Epithelial cell of esophagus (primary cell): ENCODE data around the gene CAMK1.

ENCODE experiments used
- DNase-seq: peaks from one replicate; pipeline ENCODE4 v3.0.0; 2010; ENCODE audit warnings: low read depth
- H3K4me3 ChIP-seq: 2 replicates; pipeline ENCODE4 v1.5.1; 2011; ENCODE audit warnings: mild to moderate bottlenecking, low read length, control low read depth
- TF ChIP-seq, protein P1 (sequence below): IDR thresholded peaks from 2 replicates; pipeline ENCODE4 v1.5.1; 2011; ENCODE audit warnings: low read depth, mild to moderate bottlenecking, low read length, control low read depth, inconsistent platforms; ENCODE audit not compliant: insufficient read depth; ENCODE audit errors: missing control alignments

Gene CAMK1

DNA sequence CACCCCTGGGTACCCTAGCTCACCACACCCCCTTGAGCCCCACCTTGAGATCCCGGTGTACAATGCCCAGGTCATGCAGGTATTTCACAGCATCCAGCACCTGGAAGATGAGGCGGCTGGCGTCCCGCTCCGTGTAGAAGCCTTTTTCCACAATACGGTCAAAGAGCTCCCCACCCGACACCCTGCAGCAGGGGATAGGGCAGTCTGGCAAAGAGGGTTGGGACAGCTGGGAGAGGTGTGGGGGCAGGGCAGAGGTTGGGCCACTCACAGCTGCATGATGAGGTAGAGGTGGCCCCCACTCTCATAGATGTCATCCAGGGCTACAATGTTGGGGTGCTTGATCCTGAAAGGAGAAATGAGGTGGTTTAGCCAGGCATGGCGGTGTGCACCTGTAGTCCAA, 6.9 kb downstream of the CAMK1 start:
- TF ChIP-seq, protein P1, sequence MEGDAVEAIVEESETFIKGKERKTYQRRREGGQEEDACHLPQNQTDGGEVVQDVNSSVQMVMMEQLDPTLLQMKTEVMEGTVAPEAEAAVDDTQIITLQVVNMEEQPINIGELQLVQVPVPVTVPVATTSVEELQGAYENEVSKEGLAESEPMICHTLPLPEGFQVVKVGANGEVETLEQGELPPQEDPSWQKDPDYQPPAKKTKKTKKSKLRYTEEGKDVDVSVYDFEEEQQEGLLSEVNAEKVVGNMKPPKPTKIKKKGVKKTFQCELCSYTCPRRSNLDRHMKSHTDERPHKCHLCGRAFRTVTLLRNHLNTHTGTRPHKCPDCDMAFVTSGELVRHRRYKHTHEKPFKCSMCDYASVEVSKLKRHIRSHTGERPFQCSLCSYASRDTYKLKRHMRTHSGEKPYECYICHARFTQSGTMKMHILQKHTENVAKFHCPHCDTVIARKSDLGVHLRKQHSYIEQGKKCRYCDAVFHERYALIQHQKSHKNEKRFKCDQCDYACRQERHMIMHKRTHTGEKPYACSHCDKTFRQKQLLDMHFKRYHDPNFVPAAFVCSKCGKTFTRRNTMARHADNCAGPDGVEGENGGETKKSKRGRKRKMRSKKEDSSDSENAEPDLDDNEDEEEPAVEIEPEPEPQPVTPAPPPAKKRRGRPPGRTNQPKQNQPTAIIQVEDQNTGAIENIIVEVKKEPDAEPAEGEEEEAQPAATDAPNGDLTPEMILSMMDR = no peak
- DNase-seq = no peak
- H3K4me3 ChIP-seq = no peak overlapping the region

DNA sequence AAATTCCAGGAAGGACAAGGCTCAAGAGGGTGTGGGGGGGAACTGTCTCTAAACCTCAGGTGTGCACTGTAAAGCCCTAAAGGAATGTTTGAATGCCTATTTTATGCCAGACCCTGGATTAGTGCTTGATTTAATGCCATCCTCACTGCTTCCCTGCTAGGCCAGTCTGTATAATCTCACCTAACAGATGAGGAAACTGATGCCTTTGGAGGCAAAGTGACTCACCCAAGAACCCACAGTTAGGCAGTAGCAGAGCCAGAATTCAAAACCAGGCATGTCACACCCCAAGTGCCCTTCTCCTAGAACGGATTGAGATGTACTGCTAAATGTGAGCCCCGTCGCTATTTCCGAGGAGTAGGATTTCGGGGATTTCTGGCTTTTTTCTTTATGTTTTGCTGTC, 7.8 kb downstream of the CAMK1 start:
- no peak overlapping the region for H3K4me3 ChIP-seq
- DNase-seq = no peak
- TF ChIP-seq, protein P1 = no peak

DNA sequence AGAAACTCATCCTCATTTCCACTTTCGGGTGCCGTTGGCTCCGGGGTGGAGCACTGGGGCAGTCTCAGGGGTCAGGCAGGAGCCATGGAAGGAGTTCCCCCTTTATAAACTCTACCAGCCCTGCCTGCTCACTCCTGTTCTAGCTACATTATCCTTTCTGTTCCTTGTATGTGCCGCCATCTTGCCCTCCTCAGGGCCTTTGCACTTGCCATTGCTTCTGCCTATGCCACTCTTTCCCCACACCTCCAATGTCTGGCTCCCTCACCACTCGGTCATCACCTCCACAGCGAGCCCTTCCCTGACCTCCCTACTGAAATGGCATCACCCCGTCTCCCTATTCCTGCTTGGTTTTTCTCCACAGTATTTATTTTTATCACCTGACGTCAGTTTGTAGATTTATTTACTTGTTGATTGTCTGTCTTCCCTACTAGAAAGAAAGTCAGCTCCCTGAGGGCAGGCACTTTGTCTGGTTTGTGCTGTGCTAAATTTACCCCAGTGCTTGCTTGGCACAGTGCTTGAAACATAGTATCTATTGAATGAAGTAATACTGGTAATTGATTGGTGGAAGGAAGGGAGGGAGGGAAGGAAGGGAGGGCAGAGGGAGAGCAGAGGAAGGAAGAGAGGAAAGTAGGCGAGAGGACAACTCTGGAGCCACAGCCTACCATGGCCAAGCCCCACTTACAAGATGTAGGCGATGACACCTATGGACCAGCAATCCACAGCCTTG, 8.8 kb downstream of the CAMK1 start:
- DNase-seq = no peak
- TF ChIP-seq, protein P1 = no peak
- no peak overlapping the region for H3K4me3 ChIP-seq

DNA sequence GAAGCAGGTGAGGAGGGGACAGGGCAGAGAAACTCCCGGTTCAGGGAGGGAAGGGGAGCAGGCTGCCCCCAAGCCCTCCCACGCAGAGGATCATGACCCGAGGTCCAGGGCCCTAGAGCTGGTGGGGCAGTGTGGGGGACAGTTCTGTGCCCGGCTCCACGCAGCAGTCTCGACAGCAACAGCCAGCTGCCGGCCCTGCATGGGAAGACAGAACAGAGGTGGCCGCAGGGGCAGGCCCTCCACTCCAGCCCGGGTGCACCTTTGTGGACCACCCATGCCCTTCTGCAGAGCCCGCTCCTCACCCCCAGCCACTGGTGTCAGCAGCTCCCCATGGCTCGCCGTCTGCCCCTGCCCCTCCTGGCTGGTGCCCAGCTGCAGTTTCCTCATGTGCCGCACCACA, 12.3 kb downstream of the CAMK1 start:
- no peak overlapping the region for H3K4me3 ChIP-seq
- no peak for DNase-seq
- TF ChIP-seq, protein P1 = no peak

DNA sequence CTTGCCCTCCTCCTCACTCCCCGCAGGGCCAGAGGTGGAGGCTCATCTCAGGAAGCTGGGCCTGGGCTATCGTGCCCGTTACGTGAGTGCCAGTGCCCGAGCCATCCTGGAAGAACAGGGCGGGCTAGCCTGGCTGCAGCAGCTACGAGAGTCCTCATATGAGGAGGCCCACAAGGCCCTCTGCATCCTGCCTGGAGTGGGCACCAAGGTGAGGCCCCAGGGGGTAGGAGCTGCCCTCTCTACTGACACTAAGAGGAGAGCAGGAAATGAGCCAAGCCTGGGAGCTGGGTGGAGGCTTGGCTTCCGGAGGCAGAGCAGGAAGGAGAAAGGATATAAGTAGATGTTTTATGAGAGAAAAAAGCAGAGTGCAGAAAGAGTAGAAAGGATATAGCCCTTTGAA, 15.1 kb downstream of the CAMK1 start:
- no peak overlapping the region for H3K4me3 ChIP-seq
- TF ChIP-seq, protein P1 = no peak
- no peak for DNase-seq

DNA sequence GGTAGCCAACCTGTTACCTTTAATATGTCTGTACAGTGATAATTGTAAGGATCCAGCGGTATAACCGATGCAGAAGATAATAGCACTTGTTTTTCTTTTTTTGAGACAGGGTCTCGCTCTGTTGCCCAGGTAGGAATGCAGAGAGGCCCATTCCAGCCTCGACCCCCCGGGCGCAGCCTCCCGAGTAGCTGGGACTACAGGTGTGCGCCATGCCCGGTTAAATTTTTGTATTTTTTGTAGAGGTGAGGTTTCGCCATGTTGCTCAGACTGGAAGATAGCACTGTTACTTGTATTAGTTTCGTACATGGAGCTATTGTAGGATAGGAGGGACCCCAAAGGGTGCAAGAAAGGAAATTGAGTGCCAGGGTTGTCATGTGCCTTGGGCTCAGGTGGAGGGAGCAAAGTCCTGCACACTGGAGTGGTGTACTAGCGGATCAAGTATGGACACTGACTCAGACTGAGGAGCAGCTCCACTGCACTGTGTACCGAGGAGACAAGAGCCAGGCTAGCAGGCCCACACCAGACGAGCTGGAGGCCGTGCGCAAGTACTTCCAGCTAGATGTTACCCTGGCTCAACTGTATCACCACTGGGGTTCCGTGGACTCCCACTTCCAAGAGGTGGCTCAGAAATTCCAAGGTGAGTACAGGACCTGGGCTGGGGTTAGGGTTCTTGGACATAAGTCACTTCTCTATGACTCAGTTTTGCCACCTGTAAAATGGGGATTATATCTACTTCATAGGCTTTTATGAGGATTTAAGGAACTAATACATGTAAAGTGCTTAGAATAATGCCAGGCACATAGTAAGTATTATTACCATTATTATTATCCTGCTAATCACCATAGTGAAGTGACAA, 19.0 kb downstream of the CAMK1 start:
- TF ChIP-seq, protein P1 = no peak
- DNase-seq = no peak
- peak overlapping the region; percentile 68 for H3K4me3 ChIP-seq
